SK-N-MC (cell line): Measurements from ENCODE around the gene S100A4.
"Not testable (repeated sequence)": the region's sequence is repeated elsewhere in the genome, so short reads cannot be mapped to it uniquely, and the experiment has no call there.

ENCODE experiments used
- DNase-seq: peaks from one replicate; pipeline ENCODE4 v3.0.0-alpha.2; 2011; ENCODE audit warnings: low read depth, low spot score
- H3K27ac ChIP-seq: fragments of 200-600 bp; sonication (generic); 2 replicates; pipeline ENCODE4 v1.5.1; 2016; ENCODE audit warnings: mixed run types
- H3K36me3 ChIP-seq: fragments of 200-600 bp; sonication (generic); 2 replicates; pipeline ENCODE4 v1.6.1; 2017; ENCODE audit warnings: antibody characterized with exemption, low read length, mixed read lengths; ENCODE audit not compliant: insufficient read depth
- H3K4me3 ChIP-seq: fragments of 200-600 bp; sonication (generic); 2 replicates; pipeline ENCODE4 v1.5.1; 2016
- H3K9ac ChIP-seq: fragments of 200-600 bp; sonication (generic); 2 replicates; pipeline ENCODE4 v1.8.0; 2017; ENCODE audit warnings: mixed run types, mixed read lengths; ENCODE audit not compliant: insufficient read length
- H3K9me3 ChIP-seq: fragments of 200-600 bp; sonication (generic); 2 replicates; pipeline ENCODE4 v1.6.1; 2017; ENCODE audit warnings: low read depth, mild to moderate bottlenecking, antibody characterized with exemption, low read length, moderate library complexity, mixed read lengths
- EZH2 ChIP-seq: fragments of 200-600 bp; sonication (generic); IDR thresholded peaks from one replicate; pipeline ENCODE4 v1.6.1; 2017; ENCODE audit warnings: antibody characterized with exemption
- FOXP2 ChIP-seq: optimal IDR thresholded peaks from 2 replicates; pipeline ENCODE3; 2011; ENCODE audit warnings: mild to moderate bottlenecking, moderate library complexity; ENCODE audit not compliant: insufficient read depth; ENCODE audit errors: extremely low read length, control extremely low read depth
- POLR2AphosphoS5 ChIP-seq: IDR thresholded peaks from 2 replicates; pipeline ENCODE4 v1.6.1; 2012; ENCODE audit warnings: mild to moderate bottlenecking, low read depth, low read length, borderline replicate concordance

Gene S100A4

GRCh38 chr1:153545067-153546055 is at the start of gene S100A4:
Gene S100A4 (minus strand): TSS chr1:153545806. CDS start chr1:153544794, 1,012 bp downstream.
- Histone ChIP-seq H3K4me3 (peak within 1 kb of the TSS; percentile 65), H3K36me3 (no peaks in the 10 kb centered on the region), H3K9me3 (no peaks in the 10 kb centered on the region), H3K9ac (peak within 1 kb of the TSS; percentile 44), H3K27ac (peak within 1 kb of the TSS; percentile 83)
- TF ChIP-seq EZH2 (no peak), FOXP2 (peak; percentile 68), POLR2AphosphoS5 (peak; percentile 84)
- peak; percentile 80 for DNase-seq

GRCh38 chr1:153592748-153593147 is 47.1 kb upstream of the S100A4 start:
- H3K27ac ChIP-seq, result no peak overlapping the region
- DNase-seq, result no peak

GRCh38 chr1:153588482-153588881 is 42.9 kb upstream of the S100A4 start:
- no peaks in the 10 kb centered on the region for H3K36me3 ChIP-seq
- H3K4me3 ChIP-seq, result no peak overlapping the region
- DNase-seq, result no peak
- TF ChIP-seq FOXP2 (no peak), EZH2 (no peak), POLR2AphosphoS5 (no peak)
- no peak overlapping the region for H3K27ac ChIP-seq
- H3K9me3 ChIP-seq, result no peaks in the 10 kb centered on the region
- H3K9ac ChIP-seq, result no peak overlapping the region

More at GRCh38 chr1:153592748-153593147, 47.1 kb upstream of the S100A4 start:
- H3K4me3 ChIP-seq, result no peak overlapping the region
- H3K9ac ChIP-seq, result no peak overlapping the region
- TF ChIP-seq EZH2, result no peak
- no peak for TF ChIP-seq FOXP2
- TF ChIP-seq POLR2AphosphoS5, result no peak
- no peaks in the 10 kb centered on the region for H3K9me3 ChIP-seq
- no peaks in the 10 kb centered on the region for H3K36me3 ChIP-seq

- H3K36me3 ChIP-seq, DNase-seq, H3K9ac ChIP-seq, H3K4me3 ChIP-seq, H3K9me3 ChIP-seq, H3K27ac ChIP-seq: not testable (repeated sequence)
Observed at GRCh38 chr1:153588033-153588432, 42.4 kb upstream of the S100A4 start.

- no peak overlapping the region for H3K4me3 ChIP-seq
Observed at GRCh38 chr1:153587314-153587713, 41.7 kb upstream of the S100A4 start.

GRCh38 chr1:153586347-153586746 is 40.7 kb upstream of the S100A4 start:
- DNase-seq, result no peak
- no peak overlapping the region for H3K27ac ChIP-seq
- TF ChIP-seq EZH2, result no peak
- H3K36me3 ChIP-seq, result no peaks in the 10 kb centered on the region
- no peaks in the 10 kb centered on the region for H3K9me3 ChIP-seq
- H3K9ac ChIP-seq, result no peak overlapping the region
- no peak overlapping the region for H3K4me3 ChIP-seq

More at GRCh38 chr1:153587314-153587713, 41.7 kb upstream of the S100A4 start:
- Histone ChIP-seq H3K36me3 (no peaks in the 10 kb centered on the region), H3K27ac (no peak overlapping the region), H3K9ac (no peak overlapping the region), H3K9me3 (no peaks in the 10 kb centered on the region)
- no peak for TF ChIP-seq POLR2AphosphoS5
- no peak for TF ChIP-seq FOXP2
- TF ChIP-seq EZH2, result no peak
- DNase-seq, result no peak

GRCh38 chr1:153585006-153585405 is 39.4 kb upstream of the S100A4 start:
- DNase-seq, result no peak

GRCh38 chr1:153583976-153584375 is 38.4 kb upstream of the S100A4 start:
- no peaks in the 10 kb centered on the region for H3K36me3 ChIP-seq
- no peak for DNase-seq
- TF ChIP-seq EZH2 (no peak), FOXP2 (no peak), POLR2AphosphoS5 (no peak)
- H3K9me3 ChIP-seq, result no peaks in the 10 kb centered on the region
- no peak overlapping the region for H3K9ac ChIP-seq
- no peak overlapping the region for H3K27ac ChIP-seq
- H3K4me3 ChIP-seq, result no peak overlapping the region

More at GRCh38 chr1:153585006-153585405, 39.4 kb upstream of the S100A4 start:
- H3K9ac ChIP-seq, result no peak overlapping the region
- 0 out of 2 replicates have a peak overlapping the region, but pooled peaks have one; percentile 20 for H3K27ac ChIP-seq
- no peaks in the 10 kb centered on the region for H3K9me3 ChIP-seq
- TF ChIP-seq POLR2AphosphoS5 (no peak), FOXP2 (no peak), EZH2 (no peak)
- H3K4me3 ChIP-seq, result no peak overlapping the region
- H3K36me3 ChIP-seq, result no peaks in the 10 kb centered on the region

GRCh38 chr1:153583514-153583913 is 37.9 kb upstream of the S100A4 start:
- H3K9ac ChIP-seq, H3K9me3 ChIP-seq, DNase-seq, H3K36me3 ChIP-seq, H3K27ac ChIP-seq, H3K4me3 ChIP-seq: not testable (repeated sequence)

GRCh38 chr1:153582836-153583235 is 37.2 kb upstream of the S100A4 start:
- H3K27ac ChIP-seq, H3K9ac ChIP-seq, H3K4me3 ChIP-seq, DNase-seq, H3K9me3 ChIP-seq, H3K36me3 ChIP-seq: not testable (repeated sequence)
